Omental fat pad (tissue), 4 donors: Measurements from ENCODE around the gene CENPX. TPM values are rescaled to one million over a fixed set of nuclear protein-coding genes. Genes with fewer than 3 reads are reported as not detected.

Source experiments
- ATAC-seq: fragments of 150-250 bp; one replicate; pipeline ENCODE4 v1.9.1; 2016; ENCODE audit warnings: mild to moderate bottlenecking, moderate library complexity; ENCODE audit not compliant: low FRiP score
- DNase-seq: peaks from one replicate; pipeline ENCODE4 v3.0.0-alpha.2; 2019; ENCODE audit warnings: low spot score
- CTCF ChIP-seq, 3 donors: fragments of 450-650 bp; IDR thresholded peaks; one replicate each; pipeline ENCODE4 v1.5.1; 2016 to 2017; ENCODE audit warnings: antibody characterized with exemption in 3 of 3, mild to moderate bottlenecking in 3 of 3, moderate library complexity in 2 of 3
- total RNA-seq, 4 donors: library from RNA; depleted of rRNA; stranded (reverse); fragments of >200 nt; gene quantifications; one replicate each; pipeline ENCODE4 v1.1.0, GENCODE V29; 2016

CENPX gene
- total RNA-seq, 4 donors from 2014 or later, result 41.1 to 77.2 (median 59.8) TPM

GRCh38 chr17:82025401-82026107, 2.9 kb upstream of the CENPX start:
- ATAC-seq (no peak), DNase-seq (no peak)
- TF ChIP-seq CTCF (IDR thresholded peaks at IDR 0.05), result no peak

- ATAC-seq, result no peak
- no peak for TF ChIP-seq CTCF (IDR thresholded peaks at IDR 0.05)
These were observed 2.2 kb upstream of the CENPX start for GRCh38 chr17:82024859-82025258.

GRCh38 chr17:82023447-82024241, 966 bp upstream of the CENPX start:
- DNase-seq, result no peak
- TF ChIP-seq CTCF (IDR thresholded peaks at IDR 0.05), result no peak
- ATAC-seq, result no peak

More at GRCh38 chr17:82024859-82025258, 2.2 kb upstream of the CENPX start:
- no peak for DNase-seq

DNA sequence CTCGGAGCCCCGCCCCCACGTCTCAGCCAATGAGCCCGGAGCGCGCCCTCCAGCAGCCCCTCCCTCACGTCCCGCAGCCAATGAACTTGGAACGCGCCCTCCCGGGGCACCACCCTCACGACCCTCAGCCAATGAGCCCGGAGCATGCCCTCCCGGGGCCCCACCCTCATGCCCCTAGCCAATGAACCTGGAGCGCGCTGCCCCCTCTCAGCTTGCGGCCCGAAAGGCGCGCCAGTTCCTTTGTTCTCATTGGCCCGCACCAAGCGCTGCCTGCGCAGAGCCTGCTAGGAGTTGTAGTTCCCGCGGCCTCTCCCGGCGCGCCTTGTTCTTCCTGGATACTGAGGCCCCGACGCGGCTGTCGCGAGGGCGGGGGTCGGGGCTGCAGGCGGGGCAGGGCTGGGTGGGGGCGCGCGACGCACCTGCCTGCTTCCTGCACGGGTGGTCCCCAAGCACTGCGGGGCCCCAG, 336 bp upstream of the CENPX start, which contains the start of gene LRRC45:
Gene LRRC45, plus strand, starts transcription at position 325 of the 466 bp plus-strand sequence. CDS start 339 bp downstream, outside the sequence.
- ATAC-seq (peak; percentile 97), DNase-seq (peak; percentile 99)
- TF ChIP-seq CTCF (IDR thresholded peaks at IDR 0.05), result no peak

GRCh38 chr17:82021900-82022309, 773 bp downstream of the CENPX start:
- ATAC-seq, result no peak
- no peak for TF ChIP-seq CTCF (IDR thresholded peaks at IDR 0.05)
- no peak for DNase-seq

- TF ChIP-seq CTCF (IDR thresholded peaks at IDR 0.05), result no peak
- DNase-seq (no peak), ATAC-seq (no peak)
These were observed 1.4 kb downstream of the CENPX start for GRCh38 chr17:82021107-82021899.
